H9 (cell line): ENCODE data around the gene ZRANB1. TPM values are rescaled to one million over a fixed set of nuclear protein-coding genes. Genes with fewer than 3 reads are reported as not detected.

Experiments used
- DNase-seq: peaks from one replicate; pipeline ENCODE4 v3.0.0-alpha.2; 2017
- H2AFZ ChIP-seq: one replicate; pipeline ENCODE4 v1.6.1; 2013; ENCODE audit warnings: mild to moderate bottlenecking, low read length, control low read depth, moderate library complexity
- H2AK5ac ChIP-seq: 2 replicates; pipeline ENCODE4 v1.6.1; 2013; ENCODE audit warnings: low read length, control low read depth, mixed read lengths; ENCODE audit not compliant: insufficient read length
- H2BK120ac ChIP-seq: one replicate; pipeline ENCODE4 v1.6.1; 2013; ENCODE audit warnings: low read depth, mild to moderate bottlenecking, low read length, control low read depth, inconsistent platforms; ENCODE audit not compliant: poor library complexity, severe bottlenecking
- H2BK12ac ChIP-seq: 2 replicates; pipeline ENCODE4 v1.6.1; 2013; ENCODE audit warnings: low read length, control low read depth, mixed read lengths, low read depth; ENCODE audit not compliant: insufficient read length
- H2BK15ac ChIP-seq: 2 replicates; pipeline ENCODE4 v1.6.1; 2013; ENCODE audit warnings: low read depth, low read length, control low read depth
- H2BK20ac ChIP-seq: one replicate; pipeline ENCODE4 v1.6.1; 2013; ENCODE audit warnings: low read depth, mild to moderate bottlenecking, low read length, control low read depth, inconsistent platforms; ENCODE audit not compliant: poor library complexity, severe bottlenecking
- H2BK5ac ChIP-seq: 2 replicates; pipeline ENCODE4 v1.6.1; 2013; ENCODE audit warnings: low read length, control low read depth, mixed read lengths; ENCODE audit not compliant: insufficient read length
- H3K14ac ChIP-seq: 2 replicates; pipeline ENCODE4 v1.6.1; 2013; ENCODE audit warnings: low read length, control low read depth; ENCODE audit not compliant: insufficient read depth
- H3K18ac ChIP-seq: 2 replicates; pipeline ENCODE4 v1.6.1; 2013; ENCODE audit warnings: low read depth, mild to moderate bottlenecking, mixed read lengths, low read length, control low read depth; ENCODE audit not compliant: insufficient read length
- H3K23ac ChIP-seq: 2 replicates; pipeline ENCODE4 v1.6.1; 2013; ENCODE audit warnings: low read length, control low read depth, mixed read lengths, low read depth; ENCODE audit not compliant: insufficient read length
- H3K23me2 ChIP-seq: 2 replicates; pipeline ENCODE4 v1.6.1; 2013; ENCODE audit warnings: low read depth, mild to moderate bottlenecking, mixed read lengths, low read length, control low read depth; ENCODE audit not compliant: insufficient read length, poor library complexity, severe bottlenecking
- H3K27ac ChIP-seq: 2 replicates; pipeline ENCODE4 v1.5.1; 2013; ENCODE audit warnings: low read length, control low read depth, mixed read lengths, low read depth; ENCODE audit not compliant: insufficient read length
- H3K27me3 ChIP-seq: 2 replicates; pipeline ENCODE4 v1.6.1; 2013; ENCODE audit warnings: low read length, control low read depth, inconsistent platforms; ENCODE audit not compliant: insufficient read depth
- H3K4ac ChIP-seq: 2 replicates; pipeline ENCODE4 v1.6.1; 2013; ENCODE audit warnings: low read depth, mild to moderate bottlenecking, control low read depth, inconsistent platforms, low read length, moderate library complexity
- H3K4me1 ChIP-seq: 2 replicates; pipeline ENCODE4 v1.6.1; 2013; ENCODE audit warnings: low read length, control low read depth, inconsistent platforms; ENCODE audit not compliant: insufficient read depth
- H3K4me2 ChIP-seq: 2 replicates; pipeline ENCODE4 v1.6.1; 2013; ENCODE audit warnings: low read length, control low read depth, mixed read lengths; ENCODE audit not compliant: insufficient read length, insufficient read depth
- H3K56ac ChIP-seq: 2 replicates; pipeline ENCODE4 v1.6.1; 2013; ENCODE audit warnings: low read depth, mild to moderate bottlenecking, mixed read lengths, low read length, control low read depth; ENCODE audit not compliant: insufficient read length
- H3K79me1 ChIP-seq: 2 replicates; pipeline ENCODE4 v1.6.1; 2013; ENCODE audit warnings: low read depth, mild to moderate bottlenecking, moderate library complexity, low read length, control low read depth, inconsistent platforms; ENCODE audit not compliant: insufficient read depth, poor library complexity, severe bottlenecking
- H3K79me2 ChIP-seq: 2 replicates; pipeline ENCODE4 v1.6.1; 2013; ENCODE audit warnings: low read length, control low read depth, inconsistent platforms; ENCODE audit not compliant: insufficient read depth
- H3K9ac ChIP-seq: 2 replicates; pipeline ENCODE4 v1.6.1; 2013; ENCODE audit warnings: low read length, control low read depth, mixed read lengths; ENCODE audit not compliant: insufficient read length; ENCODE audit errors: extremely low read depth
- H3K9me3 ChIP-seq: one replicate; pipeline ENCODE4 v1.6.1; 2013; ENCODE audit warnings: low read depth, low read length, inconsistent platforms; ENCODE audit not compliant: control insufficient read depth
- H3T11ph ChIP-seq: one replicate; pipeline ENCODE4 v1.6.1; 2013; ENCODE audit warnings: mild to moderate bottlenecking, low read length, control low read depth, inconsistent platforms
- H4K20me1 ChIP-seq: one replicate; pipeline ENCODE4 v1.6.1; 2013; ENCODE audit not compliant: control insufficient read depth, insufficient read length, insufficient read depth
- H4K5ac ChIP-seq: 2 replicates; pipeline ENCODE4 v1.6.1; 2013; ENCODE audit warnings: low read depth, mild to moderate bottlenecking, mixed read lengths, low read length, control low read depth; ENCODE audit not compliant: insufficient read length
- H4K8ac ChIP-seq: replicated peaks from 2 replicates; pipeline ENCODE4 v1.6.1; 2013; ENCODE audit warnings: low read length, control low read depth, mixed read lengths, low read depth; ENCODE audit not compliant: insufficient read length
- H4K91ac ChIP-seq: 2 replicates; pipeline ENCODE4 v1.6.1; 2013; ENCODE audit warnings: low read depth, mild to moderate bottlenecking, moderate library complexity, mixed read lengths, low read length, control low read depth; ENCODE audit not compliant: insufficient read length
- H3K27ac Mint-ChIP-seq, 3 experiments: 2 replicates in 2 of 3; 3 replicates in 1 of 3; pipeline ENCODE4 v1.8.0; 2020 to 2021; ENCODE audit warnings: mixed read lengths in 3 of 3, mild to moderate bottlenecking in 1 of 3, moderate library complexity in 1 of 3
- H3K27me3 Mint-ChIP-seq: 2 replicates; pipeline ENCODE4 v1.8.0; 2021; ENCODE audit warnings: low read depth, mild to moderate bottlenecking, moderate library complexity, mixed read lengths
- H3K36me3 Mint-ChIP-seq, 3 experiments: 2 replicates in 2 of 3; 3 replicates in 1 of 3; pipeline ENCODE4 v1.8.0; 2020 to 2021; ENCODE audit warnings: low read depth in 3 of 3, mixed read lengths in 3 of 3; ENCODE audit not compliant: insufficient read depth in 1 of 3
- H3K4me1 Mint-ChIP-seq, 2 experiments: 2 replicates each; pipeline ENCODE4 v1.8.0; 2020; ENCODE audit warnings: mixed read lengths in 2 of 2
- H3K4me3 Mint-ChIP-seq, 2 experiments: 2 replicates in 1 of 2; 3 replicates in 1 of 2; pipeline ENCODE4 v1.8.0; 2020 to 2021; ENCODE audit warnings: mild to moderate bottlenecking in 2 of 2, mixed read lengths in 2 of 2, moderate library complexity in 1 of 2
- H3K9me3 Mint-ChIP-seq, 2 experiments: 2 replicates in 1 of 2; 3 replicates in 1 of 2; pipeline ENCODE4 v1.8.0; 2020; ENCODE audit warnings: mild to moderate bottlenecking in 2 of 2, mixed read lengths in 2 of 2, moderate library complexity in 1 of 2
- CTCF ChIP-seq: fragments of 200-600 bp; sonication (generic); conservative IDR thresholded peaks from 3 replicates; pipeline ENCODE4 v1.8.0; 2021; ENCODE audit warnings: antibody characterized with exemption, mild to moderate bottlenecking
- WGBS: extraction: QIAGEN DNeasy Blood & Tissue Kit; methylation state at CpG from one replicate; pipeline ENCODE4 v1.1.7; 2013; ENCODE audit warnings: missing lambda C conversion rate, low lambda C conversion rate, mixed read lengths; ENCODE audit not compliant: insufficient read length; ENCODE audit errors: extremely low coverage; 5-methylcytosine and 5-hydroxymethylcytosine counted together
- total RNA-seq: library from RNA; stranded (reverse); gene quantifications from 2 replicates; pipeline ENCODE4 v1.2.1, GENCODE V29; 2021

The ZRANB1 gene
- total RNA-seq, 1 experiment from 2014 or later, result 17.4 TPM

GRCh38 chr10:124955243-124955642, 13.3 kb downstream of the ZRANB1 start:
- peaks cover 0 to 4% (median 4%) of the 10 kb centered on the region in 3 experiments; a peak in 3 of 7 replicates for H3K36me3 Mint-ChIP-seq
- Histone ChIP-seq H3K27me3 (no peaks in the 10 kb centered on the region), H3K14ac (no peak overlapping the region), H3K4me1 (no peaks in the 10 kb centered on the region), H3K4me2 (no peak overlapping the region), H2AK5ac (no peak overlapping the region), H3K23ac (no peak overlapping the region), H3K4ac (no peak overlapping the region), H2AFZ (no peak overlapping the region), H2BK120ac (no peak overlapping the region), H2BK20ac (no peak overlapping the region), H4K91ac (no peak overlapping the region), H4K5ac (no peak overlapping the region), H2BK5ac (no peak overlapping the region), H2BK12ac (no peak overlapping the region), H3T11ph (no peak overlapping the region), H3K79me2 (peaks cover 22% of the 10 kb centered on the region; the same call in 1 of the 2 replicates), H3K79me1 (peaks cover 20% of the 10 kb centered on the region), H3K27ac (no peak overlapping the region), H2BK15ac (no peak overlapping the region), H3K56ac (no peak overlapping the region), H3K23me2 (no peaks in the 10 kb centered on the region), H3K9ac (no peak overlapping the region), H3K9me3 (no peaks in the 10 kb centered on the region), H3K18ac (no peak overlapping the region), H4K8ac (no peak overlapping the region), H4K20me1 (no peaks in the 10 kb centered on the region)
- no peaks in the 10 kb centered on the region for H3K27me3 Mint-ChIP-seq
- WGBS, result no CpG with 5 or more reads among the region's 7 CpGs
- H3K9me3 Mint-ChIP-seq, result no peaks in the 10 kb centered on the region
- H3K4me1 Mint-ChIP-seq, result peaks cover 24 to 29% of the 10 kb centered on the region in 2 experiments
- no peak overlapping the region for H3K27ac Mint-ChIP-seq
- TF ChIP-seq CTCF, result no peak
- no peak overlapping the region for H3K4me3 Mint-ChIP-seq
- DNase-seq, result no peak
